ENCODE measurements around the gene LUC7L. TPM values are rescaled to one million over a fixed set of nuclear protein-coding genes. Genes with fewer than 3 reads are reported as not detected.

LUC7L gene
- polyA plus RNA-seq, 10 donors: 51.7 to 94.1 (median 67.2) TPM

DNA sequence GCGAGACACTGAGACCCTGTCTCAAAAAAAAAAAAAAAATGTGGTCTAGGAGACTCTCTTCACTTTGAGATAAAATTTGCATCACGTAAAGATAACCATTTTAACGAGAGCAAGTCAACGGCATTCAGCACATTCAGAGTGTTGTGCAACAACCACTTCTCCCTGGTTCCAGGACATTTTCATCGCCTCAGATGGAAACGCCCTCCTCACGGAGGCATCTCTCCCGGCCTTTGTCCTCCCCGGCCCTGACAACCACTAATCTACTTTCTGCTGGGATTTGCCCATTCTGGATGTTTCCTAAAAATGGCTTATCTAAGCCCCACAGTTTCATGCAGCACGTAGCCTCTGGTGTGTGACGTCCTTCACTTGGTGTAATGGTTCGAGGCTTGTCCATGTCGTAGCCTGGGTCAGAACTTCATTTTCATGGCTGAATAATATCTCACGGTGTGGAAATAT lies 84.4 kb downstream of the LUC7L start:
- no peak for DNase-seq

DNA sequence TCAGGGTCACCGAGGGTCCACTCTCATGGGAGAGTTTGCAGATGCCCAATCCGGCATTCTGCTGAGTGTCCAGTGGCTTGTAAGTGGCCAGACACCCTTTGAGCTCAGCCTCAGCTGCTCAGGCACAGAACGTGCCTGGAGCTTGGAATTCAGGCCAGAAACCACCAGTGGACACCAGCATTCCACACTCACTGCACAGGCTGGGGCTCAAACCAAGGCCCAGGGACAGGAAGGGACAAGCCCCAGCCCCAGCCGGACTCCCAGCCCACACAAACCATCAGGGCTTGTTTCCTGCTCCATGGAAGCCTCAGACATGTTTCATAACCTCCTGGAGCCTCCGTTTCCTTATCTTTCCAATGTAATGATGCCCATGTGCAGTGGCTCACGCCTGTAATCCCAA lies 85.8 kb downstream of the LUC7L start:
- no peak for DNase-seq

DNA sequence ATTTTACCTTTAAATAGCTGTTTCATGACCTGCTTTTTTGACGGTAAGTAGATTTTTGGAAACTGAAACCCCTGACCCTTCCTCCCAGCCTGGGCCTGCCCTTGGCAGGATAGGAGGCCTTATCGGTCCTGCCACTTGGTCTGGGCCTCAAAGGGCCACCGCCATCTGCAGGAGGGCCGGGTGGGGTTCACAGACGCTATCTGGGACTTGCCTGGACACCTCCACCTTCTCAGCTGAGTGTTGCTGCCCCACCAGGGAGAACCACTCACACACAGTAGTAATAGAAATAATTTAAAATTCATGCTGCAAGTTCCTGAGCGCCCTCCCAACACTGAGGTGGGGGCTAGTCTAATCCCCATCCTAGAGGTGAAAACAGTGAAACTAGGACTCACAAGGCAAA lies 86.2 kb downstream of the LUC7L start:
- no peak for DNase-seq

DNA sequence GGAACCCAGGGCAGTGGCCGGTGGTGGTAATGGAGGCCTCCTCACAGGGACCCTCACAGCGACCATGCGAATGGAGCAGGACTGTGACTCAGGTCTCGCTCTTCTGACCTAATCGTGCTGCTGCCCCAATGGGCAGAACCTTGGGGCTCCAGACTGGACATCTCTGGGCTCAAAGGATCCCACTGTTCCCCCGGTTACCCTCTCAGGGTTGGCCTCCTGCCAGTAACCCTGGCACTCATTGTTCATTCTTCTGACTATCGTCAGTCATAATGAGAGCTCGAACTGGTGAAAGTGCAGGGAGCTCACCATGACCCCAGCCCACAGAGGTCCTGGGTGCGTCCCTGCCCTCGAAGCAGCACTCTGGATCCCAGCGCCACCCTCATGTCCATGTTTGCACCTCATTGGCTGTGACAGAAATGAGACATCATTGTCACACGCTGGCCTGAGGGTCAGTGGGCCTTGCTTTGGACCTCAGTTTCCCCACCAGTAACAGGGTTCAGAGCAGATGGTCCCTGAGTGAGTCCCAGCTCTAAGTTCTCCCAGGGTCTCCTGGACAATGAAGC lies 86.8 kb downstream of the LUC7L start:
- DNase-seq: no peak

DNA sequence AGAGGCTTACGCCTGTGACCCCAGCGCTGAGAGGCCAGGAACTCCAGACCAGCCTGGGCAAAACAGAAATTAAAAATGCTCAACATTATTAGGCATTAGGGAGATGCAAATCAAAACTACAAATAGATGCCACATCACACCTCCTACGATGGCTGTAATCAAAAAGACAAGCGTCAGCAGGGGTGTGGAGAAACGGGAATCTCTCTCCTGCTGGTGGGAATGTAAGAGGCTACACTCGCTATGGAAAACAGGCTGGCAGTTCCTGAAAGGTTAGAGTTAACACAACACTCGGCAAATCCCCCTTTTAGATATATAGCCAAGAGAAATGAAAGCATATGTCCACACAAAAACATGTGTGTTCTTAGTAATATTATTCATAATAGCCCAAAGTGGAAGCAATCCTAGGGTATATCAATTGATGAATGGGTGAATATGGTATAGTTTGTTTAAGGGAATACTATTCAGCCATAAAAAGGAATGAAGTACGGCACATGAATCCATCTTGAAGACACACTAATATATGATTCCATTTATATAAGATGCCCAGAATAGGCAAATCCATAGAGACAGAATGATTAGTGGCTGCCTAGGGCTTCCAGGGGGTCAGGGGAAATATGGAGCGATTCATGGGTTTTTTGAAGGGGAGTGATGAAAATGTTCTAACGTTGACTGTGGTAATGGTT lies 88.9 kb downstream of the LUC7L start:
- DNase-seq: no peak

Other genes with a start within 250 kb of the LUC7L start
- 1 to 10 TPM; 5.5 to 9.4 (median 7.8) TPM for gene POLR3K, start 175.8 kb downstream of the LUC7L start, polyA plus RNA-seq (ENCODE audit: insufficient read length in 10 of 10)
- 10 to 100 TPM; 20.6 to 31.2 (median 27.0) TPM for gene SNRNP25, start 175.6 kb downstream of the LUC7L start, polyA plus RNA-seq (ENCODE audit: insufficient read length in 10 of 10)
- gene RHBDF1, start 156.8 kb downstream of the LUC7L start, polyA plus RNA-seq (ENCODE audit: insufficient read length in 10 of 10): 10 to 100 TPM; 34.0 to 60.6 (median 44.9) TPM
- gene MPG, start 151.2 kb downstream of the LUC7L start, polyA plus RNA-seq (ENCODE audit: insufficient read length in 10 of 10): 10 to 100 TPM; 18.5 to 35.3 (median 24.2) TPM
- gene NPRL3, start 90.8 kb downstream of the LUC7L start, polyA plus RNA-seq (ENCODE audit: insufficient read length in 10 of 10): 10 to 100 TPM; 23.9 to 31.1 (median 25.7) TPM
- gene HBZ, start 76.8 kb downstream of the LUC7L start, polyA plus RNA-seq (ENCODE audit: insufficient read length in 10 of 10): 10 to 100 TPM in 2 of 10 donors, 1 to 10 TPM in 7, under 1 TPM in 1; 0.99 to 15.3 (median 5.7) TPM
- 10 to 100 TPM in 6 of 10 donors, 1 to 10 TPM in 4; 2.6 to 40.3 (median 11.9) TPM for gene HBM, start 63.5 kb downstream of the LUC7L start, polyA plus RNA-seq (ENCODE audit: insufficient read length in 10 of 10)
- gene HBA2, start 56.6 kb downstream of the LUC7L start, polyA plus RNA-seq (ENCODE audit: insufficient read length in 10 of 10): over 10,000 TPM in 3 of 10 donors, 1,000 to 10,000 TPM in 7; 1,262 to 19,401 (median 4,862) TPM
- gene HBA1, start 52.8 kb downstream of the LUC7L start, polyA plus RNA-seq (ENCODE audit: insufficient read length in 10 of 10): over 10,000 TPM in 1 of 10 donors, 1,000 to 10,000 TPM in 8, 100 to 1,000 TPM in 1; 989 to 14,859 (median 2,589) TPM
- gene HBQ1, start 49.0 kb downstream of the LUC7L start, polyA plus RNA-seq (ENCODE audit: insufficient read length in 10 of 10): 1 to 10 TPM in 7 of 10 donors, under 1 TPM in 2, not detected in 1; 0.61 to 7.0 (median 1.8) TPM
- 10 to 100 TPM; 30.2 to 44.4 (median 37.7) TPM for gene FAM234A, start 5.4 kb upstream of the LUC7L start, polyA plus RNA-seq (ENCODE audit: insufficient read length in 10 of 10)
- 1 to 10 TPM in 7 of 10 donors, under 1 TPM in 3; 0.64 to 2.7 (median 1.8) TPM for gene RGS11, start 46.5 kb upstream of the LUC7L start, polyA plus RNA-seq (ENCODE audit: insufficient read length in 10 of 10)
- gene ARHGDIG, start 51.1 kb upstream of the LUC7L start, polyA plus RNA-seq (ENCODE audit: insufficient read length in 10 of 10): 1 to 10 TPM in 7 of 10 donors, under 1 TPM in 3; 0.40 to 1.7 (median 1.2) TPM
- gene PDIA2, start 53.7 kb upstream of the LUC7L start, polyA plus RNA-seq (ENCODE audit: insufficient read length in 10 of 10): 1 to 10 TPM in 2 of 10 donors, under 1 TPM in 8; 0.15 to 3.0 (median 0.51) TPM
- 10 to 100 TPM in 6 of 10 donors, 1 to 10 TPM in 4; 8.6 to 15.7 (median 11.5) TPM for gene AXIN1, start 123.3 kb upstream of the LUC7L start, polyA plus RNA-seq (ENCODE audit: insufficient read length in 10 of 10)
- gene MRPL28, start 141.1 kb upstream of the LUC7L start, polyA plus RNA-seq (ENCODE audit: insufficient read length in 10 of 10): 10 to 100 TPM; 31.8 to 49.2 (median 35.6) TPM
- 10 to 100 TPM; 22.0 to 30.2 (median 24.0) TPM for gene PGAP6, start 152.5 kb upstream of the LUC7L start, polyA plus RNA-seq (ENCODE audit: insufficient read length in 10 of 10)
- 100 to 1,000 TPM in 1 of 10 donors, 10 to 100 TPM in 9; 63.6 to 121 (median 73.5) TPM for gene NME4, start 167.8 kb upstream of the LUC7L start, polyA plus RNA-seq (ENCODE audit: insufficient read length in 10 of 10)
- gene DECR2, start 172.4 kb upstream of the LUC7L start, polyA plus RNA-seq (ENCODE audit: insufficient read length in 10 of 10): 10 to 100 TPM in 6 of 10 donors, 1 to 10 TPM in 4; 6.2 to 17.1 (median 10.6) TPM
- 10 to 100 TPM; 20.3 to 33.9 (median 28.5) TPM for gene RAB11FIP3, start 196.2 kb upstream of the LUC7L start, polyA plus RNA-seq (ENCODE audit: insufficient read length in 10 of 10)